HG02678 (cell line): ENCODE measurements around the gene CALML6.
"Not testable (repeated sequence)": the region's sequence is repeated elsewhere in the genome, so short reads cannot be mapped to it uniquely, and the experiment has no call there.

Experiments
- ATAC-seq: cut with Tn5 transposase; IDR thresholded peaks from one replicate; pipeline ENCODE4 v1.9.1; 2021; ENCODE audit warnings: mild to moderate bottlenecking, moderate library complexity; ENCODE audit not compliant: unreplicated experiment

Gene CALML6, protein sequence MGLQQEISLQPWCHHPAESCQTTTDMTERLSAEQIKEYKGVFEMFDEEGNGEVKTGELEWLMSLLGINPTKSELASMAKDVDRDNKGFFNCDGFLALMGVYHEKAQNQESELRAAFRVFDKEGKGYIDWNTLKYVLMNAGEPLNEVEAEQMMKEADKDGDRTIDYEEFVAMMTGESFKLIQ

DNA sequence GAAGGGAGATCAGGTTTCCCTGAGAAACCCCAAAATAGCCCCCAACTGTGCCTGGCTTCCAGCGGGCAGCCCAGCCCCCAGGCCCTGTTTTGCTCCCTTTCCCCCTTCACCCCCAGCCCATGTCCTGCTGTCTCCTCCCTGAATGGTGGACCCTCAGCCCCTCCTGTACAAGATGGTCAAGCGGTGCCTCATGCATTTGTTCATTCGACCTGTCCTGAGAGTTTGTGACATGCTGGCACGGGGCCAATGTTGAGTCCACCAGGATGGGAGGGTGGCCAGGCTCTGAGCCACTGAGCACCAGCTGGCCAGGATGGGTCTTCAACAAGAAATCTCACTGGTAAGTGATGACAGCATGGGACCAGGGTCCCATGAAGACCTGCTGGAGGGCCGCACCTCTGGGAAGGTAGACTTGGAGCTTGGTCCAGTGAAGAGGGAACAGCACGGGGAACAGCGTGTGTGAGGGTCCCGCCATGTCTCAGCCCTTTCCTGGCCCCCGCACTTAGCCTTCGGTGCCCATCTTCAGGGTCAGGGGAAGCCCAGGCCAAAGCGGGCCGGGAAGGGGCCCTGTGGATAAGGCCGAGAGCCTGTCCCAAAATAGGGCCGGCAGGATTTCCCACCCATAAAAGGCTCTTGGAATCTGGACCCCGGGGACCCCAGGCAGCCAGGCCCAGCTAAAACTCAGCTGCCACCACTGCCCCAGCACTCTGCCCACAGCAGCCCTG lies at the start of gene CALML6:
Gene CALML6, plus strand, starts transcription at position 290 of the 722 bp plus-strand sequence. Its CDS starts 21 bp downstream, at position 311.
- no peak for ATAC-seq

DNA sequence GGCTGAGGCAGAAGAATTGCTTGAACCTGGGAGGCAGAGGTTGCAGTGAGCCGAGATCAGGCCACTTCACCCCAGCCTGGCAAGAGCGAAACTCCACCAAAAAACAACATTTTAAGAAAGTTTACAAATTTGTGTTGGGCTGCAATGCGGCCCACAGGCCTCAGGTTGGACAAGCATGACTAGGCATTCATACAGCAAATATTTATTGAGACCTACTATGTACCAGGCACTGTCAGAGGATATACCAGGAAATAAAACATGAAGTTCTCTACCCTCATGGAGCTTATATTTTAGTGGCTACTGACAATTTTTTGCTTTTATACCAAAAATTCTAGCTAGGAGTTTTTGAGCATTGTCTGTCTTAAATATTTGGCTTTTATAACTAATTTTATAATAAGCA lies 47.9 kb upstream of the CALML6 start:
- no peak for ATAC-seq

DNA sequence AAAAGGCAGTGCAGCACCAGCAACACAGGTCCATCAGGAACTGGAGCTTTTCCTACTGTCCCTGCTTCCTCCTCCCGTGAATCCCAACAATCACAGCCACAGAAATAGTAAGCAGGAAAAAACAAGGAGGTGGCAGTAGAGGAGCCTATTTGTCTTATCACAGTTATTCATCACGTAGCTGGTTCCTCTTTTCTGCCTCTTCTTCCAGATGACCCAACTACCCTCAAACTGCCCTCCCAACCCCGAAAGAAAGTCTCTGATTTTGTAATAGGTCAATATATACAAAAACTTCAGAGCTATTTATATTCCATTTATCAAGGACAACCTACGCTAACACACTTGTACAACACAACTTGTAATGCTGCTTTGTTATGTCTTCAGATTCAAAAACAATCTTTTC lies 45.6 kb upstream of the CALML6 start:
- no peak for ATAC-seq

DNA sequence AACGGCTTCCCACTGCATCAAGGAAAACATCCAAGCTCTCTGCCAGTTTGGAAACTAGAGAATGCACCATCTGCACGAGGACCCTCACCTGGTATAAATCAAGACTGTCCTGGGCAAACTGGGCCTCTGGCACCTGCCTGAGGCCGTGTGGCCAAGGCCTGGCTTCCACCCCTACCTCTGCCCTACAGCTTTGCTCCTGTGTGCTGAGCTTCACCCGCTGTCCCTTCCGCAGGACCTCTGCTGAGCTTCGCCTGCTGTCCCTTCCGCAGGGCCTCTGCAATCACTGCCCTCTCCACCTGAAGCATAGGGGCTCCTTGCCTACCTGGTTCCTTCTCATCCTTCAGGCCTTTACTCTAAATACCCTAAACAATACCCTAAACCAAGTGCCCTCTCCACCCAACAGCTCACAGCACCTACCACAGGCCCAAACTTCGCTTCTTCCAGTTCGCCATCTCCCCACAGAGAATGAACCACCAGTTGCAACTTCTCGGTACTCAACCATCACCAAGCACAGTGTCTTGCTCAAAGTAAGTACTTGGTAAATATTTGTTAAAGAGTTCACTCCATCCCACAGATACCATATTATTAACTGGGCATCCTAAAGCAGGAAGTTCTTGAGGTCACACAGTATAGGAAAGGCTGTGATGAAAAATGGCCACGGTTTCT lies 42.6 kb upstream of the CALML6 start:
- no peak for ATAC-seq

DNA sequence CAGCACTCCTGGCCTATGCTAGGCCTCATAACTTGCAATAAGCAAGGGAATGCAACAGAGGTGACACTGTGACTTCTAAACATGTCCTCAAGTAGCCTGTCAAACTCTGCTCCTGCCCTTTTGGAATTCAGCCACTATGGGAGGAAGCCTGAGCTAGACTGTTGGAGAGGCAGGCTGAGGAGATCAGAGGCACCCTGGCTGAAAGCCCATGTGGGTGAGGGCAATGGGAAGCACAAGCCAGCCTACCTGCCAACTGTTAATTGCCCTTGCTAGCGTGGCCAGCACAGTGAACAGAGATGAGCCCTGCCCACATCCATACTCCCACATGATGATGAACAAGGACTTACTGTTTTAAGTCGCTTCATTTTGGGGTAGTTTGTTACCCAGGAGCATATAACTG lies 41.9 kb upstream of the CALML6 start:
- no peak for ATAC-seq

DNA sequence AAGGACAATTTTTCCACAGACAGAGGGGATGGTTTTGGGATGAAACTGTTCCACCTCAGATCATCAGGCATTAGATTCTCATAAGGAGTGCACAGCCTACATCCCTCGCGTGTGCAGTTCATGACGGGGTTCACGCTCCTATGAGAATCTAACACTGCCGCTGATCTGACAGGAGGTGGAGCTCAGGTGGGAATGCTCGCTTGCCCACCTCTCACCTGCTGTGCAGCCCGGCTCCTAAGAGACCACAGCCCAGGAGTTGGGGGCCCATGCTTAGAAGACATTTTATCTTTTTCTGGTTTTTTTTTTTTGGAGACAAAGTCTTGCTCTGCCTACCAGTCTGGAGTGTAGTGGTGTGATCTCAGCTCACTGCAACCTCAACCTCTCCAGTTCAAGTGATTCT lies 40.2 kb upstream of the CALML6 start:
- ATAC-seq, result no peak

DNA sequence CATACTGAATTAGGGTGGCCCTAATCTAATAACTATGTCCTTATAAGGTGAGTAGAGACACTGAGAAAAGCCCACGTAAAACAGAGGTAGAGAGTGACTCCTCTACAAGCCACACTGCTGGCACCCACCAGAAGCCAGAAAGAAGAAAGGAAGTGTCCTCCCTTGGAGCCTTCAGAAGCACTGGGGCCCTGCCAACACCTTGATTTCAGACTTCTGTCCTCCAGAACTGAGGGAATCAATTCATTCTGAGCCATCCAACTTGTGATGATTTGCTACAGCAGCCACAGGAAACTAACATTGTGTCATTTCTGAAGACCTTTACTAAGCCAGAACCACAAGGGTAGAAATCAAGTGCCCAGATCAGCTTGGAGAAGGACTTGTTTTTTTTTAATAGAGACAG lies 39.1 kb upstream of the CALML6 start:
- ATAC-seq, result no peak

DNA sequence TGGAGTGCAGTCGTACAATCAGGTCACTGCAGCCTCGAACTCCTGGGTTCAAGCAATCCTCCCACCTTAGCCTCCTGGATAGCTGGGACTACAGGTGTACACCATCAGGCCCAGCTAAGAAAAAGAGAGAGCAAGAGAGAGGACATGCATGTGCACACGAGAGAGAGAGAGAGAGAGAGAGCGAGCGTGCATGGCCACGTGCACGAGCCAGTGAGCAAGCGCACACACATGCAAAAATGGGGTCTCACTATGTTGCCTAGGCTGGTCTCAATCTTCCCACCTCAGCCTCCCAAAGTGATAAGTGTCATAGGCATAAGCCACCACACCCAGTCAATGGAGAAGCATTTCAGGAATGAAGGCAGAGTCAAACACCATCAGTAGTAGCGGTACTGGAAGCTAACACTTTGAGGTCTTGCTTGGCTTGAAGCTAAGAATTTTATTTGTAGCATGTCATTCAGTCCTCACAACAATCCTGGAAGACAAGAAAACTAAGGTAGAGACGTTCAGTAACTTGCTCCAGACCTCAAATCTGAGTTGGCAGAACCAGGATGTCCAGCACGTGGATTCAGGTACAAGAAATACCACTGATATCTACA lies 38.6 kb upstream of the CALML6 start:
- no peak for ATAC-seq

DNA sequence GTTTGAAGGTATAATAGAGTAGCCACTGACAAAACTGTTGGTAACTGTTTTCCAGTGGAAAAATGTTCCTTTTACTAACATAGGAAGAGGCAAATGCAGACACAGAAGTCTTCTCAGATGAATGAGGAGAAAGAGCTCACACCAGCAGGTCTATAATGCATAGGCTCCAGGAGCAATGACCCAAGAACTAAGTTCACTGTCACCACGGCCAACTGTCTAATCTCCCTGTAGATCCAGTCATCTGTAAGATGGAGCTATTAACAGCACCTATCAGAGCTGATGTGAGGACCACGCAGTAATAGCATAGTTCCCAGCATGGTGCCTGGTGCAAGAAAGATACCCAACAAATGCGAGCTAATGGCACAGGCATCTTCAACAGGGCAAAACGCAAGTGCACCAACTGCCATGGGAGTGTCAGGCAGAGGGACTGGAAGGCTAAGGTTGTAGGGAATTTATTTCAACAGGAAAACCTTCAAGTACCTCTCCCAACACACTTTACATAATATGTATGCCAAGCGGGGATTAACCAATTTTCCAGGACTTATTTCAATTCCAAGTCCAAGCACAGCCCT lies 37.1 kb upstream of the CALML6 start:
- ATAC-seq, result no peak

DNA sequence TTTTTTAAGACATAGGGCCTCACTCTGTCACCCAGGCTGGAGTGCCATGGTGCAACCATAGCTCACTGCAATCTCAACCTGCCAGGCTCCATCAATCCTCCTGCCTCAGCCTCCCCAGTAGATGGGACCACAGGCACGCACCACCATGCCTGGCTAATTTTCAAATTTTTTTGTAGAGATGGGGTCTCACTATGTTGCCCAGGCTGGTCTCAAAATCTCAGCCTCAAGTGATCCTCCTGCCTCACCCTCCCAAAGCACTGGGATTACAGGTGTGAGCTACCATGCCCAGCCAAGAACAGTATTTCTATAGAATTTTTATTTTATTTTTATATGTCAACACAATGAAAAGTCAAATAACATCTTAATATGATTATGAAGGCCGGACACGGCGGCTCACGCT lies 35.1 kb upstream of the CALML6 start:
- ATAC-seq, result no peak

DNA sequence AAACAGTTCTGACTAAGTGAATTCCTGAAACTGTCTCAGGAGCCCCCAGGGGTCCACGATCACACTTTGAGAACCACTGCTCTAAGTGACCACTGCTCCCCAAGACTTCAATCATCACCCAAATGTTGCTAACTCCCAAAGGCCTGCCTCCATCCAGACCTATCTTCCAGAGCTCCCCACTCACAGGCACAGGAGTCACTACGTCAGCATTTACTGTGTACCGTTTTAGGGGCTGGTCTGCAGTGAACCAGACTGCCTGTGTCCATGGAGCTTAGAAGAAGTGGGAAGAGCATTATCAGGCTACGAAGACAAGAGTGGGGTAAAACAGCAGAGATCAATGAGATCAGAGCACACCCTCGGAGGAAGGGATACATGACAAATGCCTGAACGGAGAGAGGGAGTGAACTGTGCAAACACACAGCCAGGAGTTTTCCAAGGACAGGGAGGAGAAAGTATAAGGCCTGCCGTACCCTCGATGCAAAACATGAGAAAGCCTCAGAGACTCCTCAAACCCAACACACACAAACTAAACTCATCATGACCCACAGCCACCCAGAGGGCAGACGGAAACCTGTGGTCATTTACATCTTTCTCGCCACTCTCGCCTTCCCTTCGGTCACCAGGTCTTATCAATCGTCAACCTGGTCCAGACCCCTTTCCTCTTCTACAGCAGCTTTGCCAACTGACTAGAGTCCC lies 34.3 kb upstream of the CALML6 start:
- no peak for ATAC-seq

DNA sequence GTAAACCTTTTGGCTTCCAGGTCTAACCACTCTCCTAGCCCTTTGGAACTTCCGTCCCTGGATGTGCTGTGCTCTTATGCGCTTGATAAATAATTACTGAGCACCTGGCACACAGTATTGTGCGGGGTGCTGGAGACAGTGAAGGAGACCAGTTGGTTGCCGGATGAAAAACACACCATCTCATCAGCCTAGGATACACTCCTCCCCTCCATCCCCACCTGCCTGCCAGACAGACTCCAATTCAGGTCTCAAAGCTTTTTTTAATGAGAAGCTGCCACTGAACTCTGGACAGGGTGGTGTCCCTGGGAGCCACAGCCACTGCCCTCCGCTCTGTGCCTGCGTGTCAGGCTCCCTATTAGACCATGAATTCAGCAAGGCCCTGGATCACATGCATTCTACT lies 33.3 kb upstream of the CALML6 start:
- ATAC-seq, result no peak

DNA sequence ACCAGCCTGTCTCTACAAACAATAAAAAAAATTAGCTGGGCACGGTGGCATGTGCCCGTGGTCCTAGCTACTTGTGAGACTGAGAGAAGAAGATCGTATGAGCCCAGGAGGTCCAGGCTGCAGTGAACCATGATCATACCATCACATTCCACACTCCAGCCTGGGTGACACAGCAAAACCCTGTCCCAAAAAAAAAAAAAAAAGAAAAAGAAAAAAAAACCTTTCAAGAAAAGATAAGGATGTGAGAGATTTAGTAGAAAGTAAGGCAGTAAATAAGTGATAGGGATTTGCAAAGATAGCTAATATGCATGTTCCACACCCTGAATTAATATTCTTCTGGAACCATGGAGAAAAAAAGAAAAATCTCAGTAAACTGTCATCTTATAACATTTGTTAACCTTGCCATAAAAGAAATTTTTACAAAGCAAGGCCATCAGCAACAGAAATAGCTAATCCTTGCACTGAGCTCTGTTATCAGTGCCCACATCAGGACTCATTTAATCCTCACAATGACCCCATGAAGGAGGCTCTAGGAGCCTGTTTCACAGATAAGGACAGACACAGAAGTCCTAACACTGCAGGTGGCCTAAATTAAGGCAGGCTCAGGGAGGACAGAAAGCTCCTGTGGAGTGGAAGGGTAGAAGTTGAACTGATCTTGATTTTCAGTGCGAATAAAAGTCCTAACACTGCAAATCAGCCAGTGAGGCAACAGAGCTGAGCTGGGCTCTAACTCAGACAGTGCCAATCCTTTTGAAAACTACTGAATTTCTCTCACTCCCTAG lies 31.8 kb upstream of the CALML6 start:
- ATAC-seq, result no peak

DNA sequence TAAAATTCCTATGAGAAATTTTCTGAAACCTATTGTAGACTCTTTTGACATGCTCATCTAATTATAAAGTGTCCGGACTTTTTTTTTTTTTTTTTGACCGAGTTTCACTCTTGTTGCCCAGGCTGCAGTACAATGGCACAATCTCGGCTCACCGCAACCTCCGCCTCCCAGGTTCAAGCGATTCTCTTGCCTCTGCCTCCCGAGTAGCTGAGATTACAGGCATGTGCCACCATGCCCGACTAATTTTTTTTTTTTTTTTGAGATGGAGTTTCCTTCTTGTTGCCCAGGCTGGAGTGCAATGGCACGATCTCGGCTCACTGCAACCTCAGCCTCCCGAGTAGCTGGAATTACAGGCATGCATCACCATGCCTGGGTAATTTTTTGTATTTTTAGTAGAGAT lies 31.2 kb upstream of the CALML6 start:
- ATAC-seq, result not testable (repeated sequence)

DNA sequence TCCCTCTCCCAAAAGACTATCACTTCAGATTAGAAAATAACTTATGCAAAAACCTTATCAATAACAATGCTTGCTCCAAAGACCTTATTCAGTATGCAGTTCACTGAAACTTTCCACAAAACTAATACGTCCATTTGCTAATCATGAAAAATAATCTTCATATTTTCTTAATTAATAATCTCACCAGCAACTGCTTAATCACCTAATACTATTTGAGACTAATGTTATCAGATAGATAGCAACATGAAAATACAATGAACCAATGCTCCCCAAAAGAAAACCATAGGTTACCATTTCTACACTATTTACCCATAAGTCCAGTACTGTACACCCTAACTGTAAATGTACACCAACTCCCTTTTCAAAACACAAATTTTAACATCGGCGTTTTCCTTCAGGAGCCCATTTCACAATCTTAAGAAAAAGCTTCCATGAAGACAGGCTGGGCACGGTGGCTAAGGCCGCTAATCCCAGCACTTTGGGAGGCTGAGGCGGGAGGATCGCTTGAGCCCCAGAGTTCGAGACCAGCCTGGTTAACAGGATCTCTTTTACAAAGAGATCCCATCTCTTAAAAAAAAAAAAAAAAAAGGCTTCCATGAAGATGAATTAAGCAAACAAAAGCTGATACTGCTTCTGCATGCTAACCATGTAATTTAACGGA lies 25.8 kb upstream of the CALML6 start:
- ATAC-seq, result no peak

DNA sequence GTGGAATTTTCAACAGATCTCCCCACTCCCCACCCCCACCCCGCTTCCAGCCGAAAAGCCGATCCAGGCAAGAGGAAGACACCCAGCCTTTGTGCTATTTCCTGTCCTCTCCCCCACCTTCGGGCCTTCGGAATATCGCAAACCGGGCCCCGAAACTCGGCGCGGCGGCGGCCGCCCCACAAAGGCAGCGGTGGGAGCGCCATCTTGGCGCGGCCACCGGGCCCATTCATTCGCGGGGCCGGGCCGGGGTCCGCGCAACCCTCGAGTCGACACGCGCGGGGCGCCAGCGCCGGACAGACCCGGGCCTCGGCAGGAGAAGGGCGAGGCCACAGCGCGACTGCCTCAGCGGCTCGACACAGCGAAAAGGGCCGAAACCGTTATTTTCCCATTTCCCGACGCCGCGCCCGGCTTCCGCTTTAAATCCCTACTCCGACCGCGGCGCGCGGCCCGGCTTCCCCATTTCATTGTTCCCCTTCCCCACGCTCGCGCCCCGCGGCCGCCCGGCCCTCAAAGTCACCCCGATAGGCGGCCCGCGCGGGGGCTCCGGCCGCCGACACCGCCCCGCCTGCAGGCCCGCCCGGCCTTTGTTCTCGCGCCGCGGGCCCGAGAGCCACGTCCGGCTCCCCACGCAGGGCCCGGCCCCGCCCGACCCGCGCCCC lies 25.1 kb upstream of the CALML6 start:
- peak; percentile 30 for ATAC-seq

DNA sequence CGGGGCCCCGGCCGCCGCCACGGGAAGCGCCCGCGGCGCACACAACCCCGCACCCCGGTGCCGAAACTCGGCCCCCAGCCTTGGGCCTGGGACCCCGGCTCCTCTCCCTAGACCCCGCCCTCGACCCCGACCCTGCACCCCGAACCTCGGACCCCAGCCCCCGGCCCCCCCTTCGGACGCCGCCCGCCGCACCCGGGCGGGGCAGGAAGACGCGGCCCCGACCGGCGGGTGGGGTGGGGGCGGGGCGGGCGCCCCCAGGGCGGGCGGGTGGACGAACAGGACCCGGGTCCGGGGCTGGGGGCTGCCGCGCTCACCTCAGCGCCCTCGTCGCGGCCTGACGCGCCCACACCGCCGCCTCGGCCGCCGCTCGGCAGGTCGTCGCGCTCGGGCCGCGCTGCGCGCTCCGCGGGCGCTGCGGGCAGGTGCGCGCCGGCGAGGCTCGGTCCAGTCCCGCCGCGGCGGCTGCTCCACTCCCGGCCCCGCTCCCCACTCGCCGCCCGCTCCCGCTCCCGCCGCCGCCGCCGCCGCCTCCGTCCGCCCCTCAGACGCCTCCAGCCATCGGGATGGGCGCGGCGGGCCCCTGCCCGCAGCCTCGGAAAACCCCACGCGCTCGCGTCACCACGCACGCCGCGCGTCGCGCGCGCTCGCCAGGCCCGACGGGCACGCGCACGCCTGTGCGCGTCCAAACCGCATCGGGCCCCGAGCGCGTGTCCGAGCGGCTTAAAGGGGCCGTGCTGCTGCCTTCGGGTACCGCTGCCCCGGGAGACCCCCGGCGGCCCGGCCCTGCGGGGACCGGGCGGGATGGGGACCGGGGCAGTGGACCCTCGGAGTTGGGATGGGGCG lies 24.3 kb upstream of the CALML6 start, which contains the start of gene GNB1:
Gene GNB1, minus strand, starts transcription at position 582 of the 843 bp plus-strand sequence. CDS start 65,634 bp downstream, outside the sequence.
- peak; percentile 78 for ATAC-seq
